CD4-positive, alpha-beta T cell (primary cell): Measurements from ENCODE around the gene ALK. TPM values are rescaled to one million over a fixed set of nuclear protein-coding genes. Genes with fewer than 3 reads are reported as not detected.

ENCODE experiments used
- ATAC-seq: fragments of 200-7000 bp; cut with Tn5 transposase; one replicate; pipeline ENCODE4 v1.10.0; 2022; ENCODE audit warnings: mild to moderate bottlenecking; ENCODE audit not compliant: poor library complexity
- CTCF ChIA-PET: fragments of 350-600 bp; sonication (Branson Sonifier 250); formaldehyde crosslinking; loops from one replicate; lab custom pipeline; 2021; ENCODE audit warnings: antibody characterized with exemption, inconsistent platforms; lab: Charles Lee
- POLR2A ChIA-PET: fragments of 350-600 bp; sonication (Branson Sonifier 250); formaldehyde crosslinking; loops from one replicate; lab custom pipeline; 2021; ENCODE audit warnings: antibody characterized with exemption, inconsistent platforms; lab: Charles Lee
- DNase-seq, 14 experiments: peaks; one replicate each; pipeline ENCODE4 v3.0.0-alpha.2; 2013 to 2020; ENCODE audit warnings: mixed read lengths in 2 of 14
- H3K27ac ChIP-seq, 2 donors: one replicate each; pipeline versions ENCODE4 v1.5.1 to v1.7.0; 2013; ENCODE audit warnings: low read length in 2 of 2, low read depth in 1 of 2, mild to moderate bottlenecking in 1 of 2
- H3K27me3 ChIP-seq, 2 experiments: 1 replicate in 1 of 2; 2 replicates in 1 of 2; pipeline versions ENCODE4 v1.6.1 to v1.7.0; 2013; ENCODE audit warnings: low read length in 2 of 2, control low read depth in 1 of 2, mild to moderate bottlenecking in 1 of 2, moderate library complexity in 1 of 2; ENCODE audit not compliant: insufficient read depth in 2 of 2, control insufficient read depth in 1 of 2
- H3K36me3 ChIP-seq: one replicate; pipeline ENCODE4 v1.6.1; 2013; ENCODE audit warnings: low read length, control low read depth; ENCODE audit not compliant: insufficient read depth
- H3K4me1 ChIP-seq: one replicate; pipeline ENCODE4 v1.6.1; 2013; ENCODE audit warnings: low read length, control low read depth; ENCODE audit not compliant: insufficient read depth
- H3K4me3 ChIP-seq: one replicate; pipeline ENCODE4 v1.5.1; 2013; ENCODE audit warnings: mild to moderate bottlenecking, low read length, moderate library complexity
- H3K9me3 ChIP-seq, 2 experiments: 1 replicate in 1 of 2; 2 replicates in 1 of 2; pipeline versions ENCODE4 v1.6.1 to v1.7.0; 2013; ENCODE audit warnings: low read length in 2 of 2, mild to moderate bottlenecking in 2 of 2, control low read depth in 1 of 2, moderate library complexity in 1 of 2; ENCODE audit not compliant: control insufficient read depth in 1 of 2, insufficient read depth in 1 of 2
- H3K27ac Mint-ChIP-seq: one replicate; pipeline ENCODE4 v1.8.0; 2020; ENCODE audit warnings: mixed read lengths
- H3K27me3 Mint-ChIP-seq: one replicate; pipeline ENCODE4 v1.8.0; 2021; ENCODE audit warnings: mixed read lengths
- H3K36me3 Mint-ChIP-seq: one replicate; pipeline ENCODE4 v1.8.0; 2021; ENCODE audit warnings: low read depth, mixed read lengths
- H3K4me1 Mint-ChIP-seq: one replicate; pipeline ENCODE4 v1.8.0; 2021; ENCODE audit warnings: low read depth, mixed read lengths
- H3K4me3 Mint-ChIP-seq: one replicate; pipeline ENCODE4 v1.8.0; 2020; ENCODE audit warnings: mild to moderate bottlenecking, mixed read lengths
- H3K9me3 Mint-ChIP-seq: one replicate; pipeline ENCODE4 v1.8.0; 2020; ENCODE audit warnings: mixed read lengths
- CTCF ChIP-seq: fragments of 200-600 bp; IDR thresholded peaks from one replicate; pipeline ENCODE4 v1.8.0; 2022; ENCODE audit warnings: antibody characterized with exemption, mild to moderate bottlenecking
- intact Hi-C, 2 experiments: fragments of 100-400 bp; cut with DNase I in 1 of 2; cut with micrococcal nuclease in 1 of 2; formaldehyde crosslinking; loops; one replicate each; pipeline versions ENCODE4 v1.15.1 to v1.9.0; 2023 to 2025; cut with DNase I, micrococcal nuclease
- total RNA-seq, 174 experiments: library from RNA in 2 of 174; stranded (reverse) in 2 of 174; gene quantifications; one replicate each; pipeline ENCODE4 v1.2.3 and lab custom pipeline; 2021 to 2026

Gene ALK
- total RNA-seq, 2 experiments from 2014 or later: not detected

DNA sequence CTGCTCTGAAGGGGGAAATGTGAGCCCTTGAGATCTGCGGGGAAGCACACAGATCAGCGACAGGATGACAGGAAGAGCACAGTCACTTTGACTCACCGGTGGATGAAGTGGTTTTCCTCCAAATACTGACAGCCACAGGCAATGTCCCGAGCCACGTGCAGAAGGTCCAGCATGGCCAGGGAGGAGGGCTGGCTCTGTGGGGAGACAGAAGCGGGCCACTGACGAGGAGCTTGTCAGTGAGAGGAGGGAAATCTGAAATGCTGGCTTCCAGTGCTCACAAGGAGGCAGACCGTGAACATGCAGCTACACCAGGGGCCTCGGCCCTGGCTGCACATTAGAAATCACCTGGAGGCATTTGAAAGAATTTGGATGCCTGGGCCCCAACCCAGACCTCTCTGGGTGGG, 707.5 kb downstream of the ALK start:
- TF ChIP-seq CTCF: no peak
- H3K36me3 ChIP-seq: no peaks in the 10 kb centered on the region
- Mint-ChIP-seq H3K9me3 (no peaks in the 10 kb centered on the region), H3K4me1 (no peaks in the 10 kb centered on the region), H3K27ac (no peak overlapping the region), H3K36me3 (no peaks in the 10 kb centered on the region), H3K27me3 (no peaks in the 10 kb centered on the region), H3K4me3 (no peak overlapping the region)
- ATAC-seq (no peak), DNase-seq (no peak)
- intact Hi-C loops: no loop called here
- POLR2A ChIA-PET: no interaction called here
- CTCF ChIA-PET: no interaction called here
- no peak overlapping the region for H3K27ac ChIP-seq
- no peaks in the 10 kb centered on the region for H3K27me3 ChIP-seq
- no peaks in the 10 kb centered on the region for H3K4me1 ChIP-seq
- no peaks in the 10 kb centered on the region for H3K9me3 ChIP-seq
- no peak overlapping the region for H3K4me3 ChIP-seq

DNA sequence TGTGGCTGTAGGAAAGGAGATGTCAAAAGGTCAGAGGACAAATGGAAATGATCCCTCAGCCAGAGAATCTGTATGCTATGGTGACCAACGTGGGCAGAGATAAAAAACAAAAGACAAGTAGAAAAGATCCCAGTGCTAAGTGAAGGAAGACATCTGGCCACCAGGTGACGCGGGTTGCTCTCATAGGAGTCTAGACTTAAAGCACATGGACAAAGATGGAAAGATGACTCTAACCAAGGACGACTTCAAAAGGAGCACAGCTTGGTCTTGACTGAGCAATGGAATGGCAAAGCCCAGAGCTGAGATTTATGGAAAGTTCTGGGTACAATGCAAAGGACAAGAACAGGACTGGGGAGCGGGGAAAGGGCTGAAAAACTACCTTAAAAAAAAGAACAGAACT, 709.4 kb downstream of the ALK start:
- Histone ChIP-seq H3K4me1 (no peaks in the 10 kb centered on the region), H3K36me3 (peaks cover 4% of the 10 kb centered on the region), H3K27ac (no peak overlapping the region), H3K27me3 (no peaks in the 10 kb centered on the region), H3K4me3 (no peak overlapping the region), H3K9me3 (no peaks in the 10 kb centered on the region)
- no peaks in the 10 kb centered on the region for H3K9me3 Mint-ChIP-seq
- intact Hi-C loops: no loop called here
- DNase-seq (no peak), ATAC-seq (no peak)
- H3K27ac Mint-ChIP-seq: no peak overlapping the region
- CTCF ChIA-PET: no interaction called here
- no peaks in the 10 kb centered on the region for H3K4me1 Mint-ChIP-seq
- no peak for TF ChIP-seq CTCF
- POLR2A ChIA-PET: no interaction called here
- H3K36me3 Mint-ChIP-seq: no peaks in the 10 kb centered on the region
- no peaks in the 10 kb centered on the region for H3K27me3 Mint-ChIP-seq
- no peak overlapping the region for H3K4me3 Mint-ChIP-seq

GRCh38 chr2:29209551-29209950, 711.8 kb downstream of the ALK start:
- Mint-ChIP-seq H3K4me3 (no peak overlapping the region), H3K27me3 (no peaks in the 10 kb centered on the region), H3K9me3 (no peaks in the 10 kb centered on the region), H3K4me1 (no peaks in the 10 kb centered on the region), H3K36me3 (peaks cover 7% of the 10 kb centered on the region), H3K27ac (no peak overlapping the region)
- peaks cover 7% of the 10 kb centered on the region for H3K36me3 ChIP-seq
- DNase-seq (no peak), ATAC-seq (no peak)
- ChIA-PET POLR2A (no interaction called here), CTCF (no interaction called here)
- intact Hi-C loops: no loop called here
- no peak overlapping the region for H3K4me3 ChIP-seq
- H3K27ac ChIP-seq: no peak overlapping the region
- H3K4me1 ChIP-seq: no peaks in the 10 kb centered on the region
- TF ChIP-seq CTCF: no peak
- no peaks in the 10 kb centered on the region for H3K9me3 ChIP-seq
- no peaks in the 10 kb centered on the region for H3K27me3 ChIP-seq
